NB4 (cell line): ENCODE data around the gene BCL11A.

Source experiments
- MYC ChIP-seq: IDR thresholded peaks from 2 replicates; pipeline ENCODE4 v1.6.1; 2011; ENCODE audit warnings: low read depth, low read length
- POLR2A ChIP-seq: IDR thresholded peaks from 2 replicates; pipeline ENCODE4 v1.6.1; 2011; ENCODE audit warnings: mild to moderate bottlenecking; ENCODE audit not compliant: insufficient read length; ENCODE audit errors: extremely low read depth
- TF ChIP-seq, protein P1 (sequence below): IDR thresholded peaks from one replicate; pipeline ENCODE4 v1.5.1; 2012; ENCODE audit warnings: low read depth, low read length
- TF ChIP-seq, protein P2 (sequence below): IDR thresholded peaks from 2 replicates; pipeline ENCODE4 v1.6.1; 2011; ENCODE audit warnings: low read depth, low read length

DNA sequence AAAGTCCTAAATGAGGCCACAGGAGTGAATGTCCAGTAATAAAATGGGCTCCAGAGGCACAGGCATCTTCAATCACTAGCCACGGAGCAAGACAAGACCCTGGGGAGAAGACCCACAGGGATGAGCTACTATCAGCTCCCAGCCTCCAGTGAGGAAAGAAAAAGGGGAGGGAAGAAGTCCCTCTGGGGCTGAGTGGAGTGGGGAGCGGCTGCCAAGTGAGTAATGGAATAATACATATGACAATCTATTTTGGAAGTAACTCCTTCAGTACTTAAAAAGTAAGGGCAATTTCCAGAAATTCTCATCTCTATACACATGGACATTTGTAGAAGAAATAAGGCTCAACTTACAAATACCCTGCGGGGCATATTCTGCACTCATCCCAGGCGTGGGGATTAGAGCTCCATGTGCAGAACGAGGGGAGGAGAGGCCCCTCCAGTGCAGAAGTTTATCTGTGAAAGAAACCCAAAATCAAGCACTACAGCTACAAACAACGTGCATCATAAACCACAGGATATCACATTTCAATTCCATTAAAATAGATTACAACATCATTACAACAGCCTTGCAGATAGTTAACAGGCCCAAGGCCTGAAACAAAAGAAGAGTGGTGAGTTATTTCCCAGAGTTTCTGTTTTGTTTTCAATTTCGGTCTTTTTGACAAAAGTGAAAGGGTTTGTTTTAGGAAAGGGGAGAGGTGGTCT is 84.9 kb downstream of the BCL11A start:
- TF ChIP-seq, protein P1, sequence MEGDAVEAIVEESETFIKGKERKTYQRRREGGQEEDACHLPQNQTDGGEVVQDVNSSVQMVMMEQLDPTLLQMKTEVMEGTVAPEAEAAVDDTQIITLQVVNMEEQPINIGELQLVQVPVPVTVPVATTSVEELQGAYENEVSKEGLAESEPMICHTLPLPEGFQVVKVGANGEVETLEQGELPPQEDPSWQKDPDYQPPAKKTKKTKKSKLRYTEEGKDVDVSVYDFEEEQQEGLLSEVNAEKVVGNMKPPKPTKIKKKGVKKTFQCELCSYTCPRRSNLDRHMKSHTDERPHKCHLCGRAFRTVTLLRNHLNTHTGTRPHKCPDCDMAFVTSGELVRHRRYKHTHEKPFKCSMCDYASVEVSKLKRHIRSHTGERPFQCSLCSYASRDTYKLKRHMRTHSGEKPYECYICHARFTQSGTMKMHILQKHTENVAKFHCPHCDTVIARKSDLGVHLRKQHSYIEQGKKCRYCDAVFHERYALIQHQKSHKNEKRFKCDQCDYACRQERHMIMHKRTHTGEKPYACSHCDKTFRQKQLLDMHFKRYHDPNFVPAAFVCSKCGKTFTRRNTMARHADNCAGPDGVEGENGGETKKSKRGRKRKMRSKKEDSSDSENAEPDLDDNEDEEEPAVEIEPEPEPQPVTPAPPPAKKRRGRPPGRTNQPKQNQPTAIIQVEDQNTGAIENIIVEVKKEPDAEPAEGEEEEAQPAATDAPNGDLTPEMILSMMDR: no peak
- TF ChIP-seq POLR2A (no peak), MYC (no peak)
- TF ChIP-seq, protein P2, sequence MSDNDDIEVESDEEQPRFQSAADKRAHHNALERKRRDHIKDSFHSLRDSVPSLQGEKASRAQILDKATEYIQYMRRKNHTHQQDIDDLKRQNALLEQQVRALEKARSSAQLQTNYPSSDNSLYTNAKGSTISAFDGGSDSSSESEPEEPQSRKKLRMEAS: no peak
